GM04503 (cell line): ENCODE results near the gene DOCK7.

Source experiments
- DNase-seq: peaks from one replicate; pipeline ENCODE4 v3.0.0-alpha.2; 2012; ENCODE audit warnings: low read depth

DOCK7 gene

GRCh38 chr1:62450301-62450700, 237.9 kb downstream of the DOCK7 start:
- no peak for DNase-seq

GRCh38 chr1:62448221-62448933, 239.8 kb downstream of the DOCK7 start:
- DNase-seq: no peak

GRCh38 chr1:62444701-62445100, 243.5 kb downstream of the DOCK7 start:
- no peak for DNase-seq

GRCh38 chr1:62439652-62440371, 248.4 kb downstream of the DOCK7 start:
- DNase-seq: no peak

GRCh38 chr1:62438163-62438562, 250.0 kb downstream of the DOCK7 start:
- DNase-seq: no peak

GRCh38 chr1:62437273-62437940, 250.8 kb downstream of the DOCK7 start:
- DNase-seq: no peak

- DNase-seq: peak; percentile 99
These were observed 251.5 kb downstream of the DOCK7 start, which contains the start of gene USP1 for GRCh38 chr1:62436466-62437272. Gene USP1 (plus strand): TSS chr1:62437049. CDS start chr1:62439868, 2,819 bp downstream.

- no peak for DNase-seq
These were observed 252.1 kb downstream of the DOCK7 start for GRCh38 chr1:62436039-62436465.

GRCh38 chr1:62435231-62436038, 252.8 kb downstream of the DOCK7 start:
- no peak for DNase-seq

- DNase-seq: no peak
These were observed 253.6 kb downstream of the DOCK7 start for GRCh38 chr1:62434618-62435001.

GRCh38 chr1:62433861-62434617, 254.1 kb downstream of the DOCK7 start:
- DNase-seq: no peak

- DNase-seq: no peak
These were observed 258.6 kb downstream of the DOCK7 start for GRCh38 chr1:62429581-62429980.

- DNase-seq: no peak
These were observed 259.8 kb downstream of the DOCK7 start for GRCh38 chr1:62428351-62428750.

GRCh38 chr1:62426794-62427193, 261.4 kb downstream of the DOCK7 start:
- DNase-seq: no peak

- DNase-seq: no peak
These were observed 261.9 kb downstream of the DOCK7 start for GRCh38 chr1:62426237-62426636.

GRCh38 chr1:62425041-62425440, 263.1 kb downstream of the DOCK7 start:
- no peak for DNase-seq

GRCh38 chr1:62424411-62424810, 263.8 kb downstream of the DOCK7 start:
- no peak for DNase-seq

- DNase-seq: no peak
These were observed 264.5 kb downstream of the DOCK7 start for GRCh38 chr1:62423580-62424242.

- DNase-seq: no peak
These were observed 268.0 kb downstream of the DOCK7 start for GRCh38 chr1:62420214-62420613.
